RCC 7860 (cell line): Measurements from ENCODE around the gene ACBD4.

Experiments
- DNase-seq: peaks from one replicate; pipeline ENCODE4 v3.0.0-alpha.2; 2015; ENCODE audit warnings: low spot score
- FAIRE-seq: peaks from 2 replicates; lab custom pipeline; 2012; peaks lifted over from hg19 to GRCh38; lab: Jason Lieb, UNC

The ACBD4 gene

DNA sequence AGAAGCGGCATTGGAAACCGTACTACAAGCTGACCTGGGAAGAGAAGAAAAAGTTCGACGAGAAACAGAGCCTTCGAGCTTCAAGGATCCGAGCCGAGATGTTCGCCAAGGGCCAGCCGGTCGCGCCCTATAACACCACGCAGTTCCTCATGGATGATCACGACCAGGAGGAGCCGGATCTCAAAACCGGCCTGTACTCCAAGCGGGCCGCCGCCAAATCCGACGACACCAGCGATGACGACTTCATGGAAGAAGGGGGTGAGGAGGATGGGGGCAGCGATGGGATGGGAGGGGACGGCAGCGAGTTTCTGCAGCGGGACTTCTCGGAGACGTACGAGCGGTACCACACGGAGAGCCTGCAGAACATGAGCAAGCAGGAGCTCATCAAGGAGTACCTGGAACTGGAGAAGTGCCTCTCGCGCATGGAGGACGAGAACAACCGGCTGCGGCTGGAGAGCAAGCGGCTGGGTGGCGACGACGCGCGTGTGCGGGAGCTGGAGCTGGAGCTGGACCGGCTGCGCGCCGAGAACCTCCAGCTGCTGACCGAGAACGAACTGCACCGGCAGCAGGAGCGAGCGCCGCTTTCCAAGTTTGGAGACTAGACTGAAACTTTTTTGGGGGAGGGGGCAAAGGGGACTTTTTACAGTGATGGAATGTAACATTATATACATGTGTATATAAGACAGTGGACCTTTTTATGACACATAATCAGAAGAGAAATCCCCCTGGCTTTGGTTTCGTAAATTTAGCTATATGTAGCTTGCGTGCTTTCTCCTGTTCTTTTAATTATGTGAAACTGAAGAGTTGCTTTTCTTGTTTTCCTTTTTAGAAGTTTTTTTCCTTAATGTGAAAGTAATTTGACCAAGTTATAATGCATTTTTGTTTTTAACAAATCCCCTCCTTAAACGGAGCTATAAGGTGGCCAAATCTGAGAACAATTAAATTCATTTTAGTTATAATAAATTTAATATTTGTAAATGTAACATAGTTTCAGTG, 14.5 kb downstream of the ACBD4 start:
- DNase-seq, result peak; percentile 38
- no peak for FAIRE-seq

DNA sequence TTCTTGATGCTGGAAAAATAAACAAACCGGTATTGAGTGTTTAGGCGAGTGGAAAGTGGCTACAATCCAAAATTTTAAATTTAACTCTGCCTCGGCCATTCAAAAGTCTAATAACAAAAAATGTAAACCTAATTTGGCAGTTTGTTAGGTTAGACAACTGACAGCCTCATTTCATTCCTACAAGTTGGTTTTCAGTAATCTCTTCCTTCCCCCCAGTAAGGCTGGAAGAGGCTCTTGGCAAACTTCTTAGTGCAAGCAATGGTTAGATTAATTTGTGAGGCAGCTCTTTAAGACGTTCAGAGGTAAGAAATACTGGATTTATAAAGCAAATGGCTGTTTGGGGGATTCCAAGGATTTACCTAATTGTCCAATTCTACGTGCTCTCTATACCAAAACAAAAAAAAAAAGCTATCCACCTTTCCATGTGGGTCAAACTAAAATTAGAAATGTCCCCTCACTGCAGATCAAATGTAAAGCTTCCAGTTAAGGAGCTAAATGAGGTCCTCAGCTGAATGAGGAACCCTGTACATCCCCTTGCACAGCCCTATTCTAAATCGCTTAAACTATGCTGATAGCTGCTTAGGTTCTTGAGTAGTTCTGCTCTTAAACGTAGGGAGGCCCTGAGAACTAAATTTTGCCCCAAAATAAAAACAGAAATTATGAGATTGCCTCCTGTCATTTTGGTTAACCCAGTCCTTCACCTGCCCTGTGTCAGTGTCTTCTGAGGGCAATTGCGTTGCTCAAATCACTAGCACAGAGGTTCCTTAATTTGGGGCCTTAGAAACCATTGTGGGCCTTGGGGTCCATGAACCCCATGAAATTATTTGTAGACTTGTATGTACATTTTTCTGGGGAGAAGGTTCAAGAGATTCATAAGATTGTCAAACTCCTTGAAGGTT, 15.7 kb downstream of the ACBD4 start:
- FAIRE-seq (no peak), DNase-seq (no peak)

DNA sequence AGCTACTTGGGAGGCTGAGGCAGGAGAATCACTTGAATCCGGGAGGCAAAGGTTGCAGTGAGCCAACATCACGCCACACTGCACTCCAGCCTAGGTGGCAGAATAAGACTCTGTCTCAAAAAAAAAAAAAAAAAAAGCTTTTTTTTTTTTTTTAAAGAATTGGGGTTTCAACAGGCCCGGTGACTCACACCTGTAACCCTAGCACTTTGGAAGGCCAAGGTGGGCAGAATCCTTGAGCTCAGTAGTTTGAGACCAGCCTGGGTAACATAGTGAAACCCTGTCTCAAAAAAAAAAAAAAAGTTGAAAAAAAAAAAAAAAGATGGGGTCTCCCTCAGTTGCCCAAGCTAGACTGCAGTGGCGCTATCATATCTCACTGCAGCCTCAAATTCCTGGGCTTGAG, 19.5 kb downstream of the ACBD4 start:
- DNase-seq (no peak), FAIRE-seq (no peak)

DNA sequence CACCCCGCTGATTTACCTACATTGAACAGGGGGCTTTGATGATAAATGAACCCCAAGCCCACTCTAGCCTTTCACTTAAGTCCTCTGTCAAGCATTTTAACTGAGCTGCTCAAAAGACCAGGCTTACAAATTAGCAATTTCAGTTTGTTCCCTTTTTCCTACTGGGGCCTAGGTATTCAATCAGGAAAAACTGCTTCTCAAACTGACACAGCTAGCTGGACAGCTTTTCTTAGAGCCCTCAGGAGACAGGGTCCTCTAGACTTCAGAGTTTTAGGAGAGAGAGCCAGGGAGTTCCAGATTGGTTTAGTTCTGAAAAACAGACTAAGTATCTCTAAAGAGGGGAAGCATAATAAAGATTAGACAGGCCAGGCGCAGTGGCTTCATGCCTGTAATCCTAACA, 20.0 kb downstream of the ACBD4 start:
- no peak for DNase-seq
- FAIRE-seq, result no peak

DNA sequence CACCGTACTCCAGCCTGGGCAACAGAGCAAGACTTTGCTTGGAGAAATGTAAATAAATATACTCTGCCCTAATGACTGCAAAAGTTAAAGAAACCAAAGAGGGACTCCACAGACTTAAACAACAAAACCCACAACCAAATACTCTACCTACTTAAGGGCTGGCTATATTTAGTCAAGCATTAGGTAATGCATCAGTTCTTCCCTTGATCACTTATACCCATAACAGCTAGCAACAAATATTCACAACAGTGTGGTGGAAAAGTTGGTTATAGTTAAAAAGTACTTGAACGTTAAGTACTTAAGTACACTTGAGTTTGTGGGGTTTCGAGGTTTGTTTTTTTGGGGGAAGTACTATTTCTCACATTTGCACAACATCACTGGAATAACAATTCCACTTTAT, 20.8 kb downstream of the ACBD4 start:
- DNase-seq, result no peak
- no peak for FAIRE-seq

DNA sequence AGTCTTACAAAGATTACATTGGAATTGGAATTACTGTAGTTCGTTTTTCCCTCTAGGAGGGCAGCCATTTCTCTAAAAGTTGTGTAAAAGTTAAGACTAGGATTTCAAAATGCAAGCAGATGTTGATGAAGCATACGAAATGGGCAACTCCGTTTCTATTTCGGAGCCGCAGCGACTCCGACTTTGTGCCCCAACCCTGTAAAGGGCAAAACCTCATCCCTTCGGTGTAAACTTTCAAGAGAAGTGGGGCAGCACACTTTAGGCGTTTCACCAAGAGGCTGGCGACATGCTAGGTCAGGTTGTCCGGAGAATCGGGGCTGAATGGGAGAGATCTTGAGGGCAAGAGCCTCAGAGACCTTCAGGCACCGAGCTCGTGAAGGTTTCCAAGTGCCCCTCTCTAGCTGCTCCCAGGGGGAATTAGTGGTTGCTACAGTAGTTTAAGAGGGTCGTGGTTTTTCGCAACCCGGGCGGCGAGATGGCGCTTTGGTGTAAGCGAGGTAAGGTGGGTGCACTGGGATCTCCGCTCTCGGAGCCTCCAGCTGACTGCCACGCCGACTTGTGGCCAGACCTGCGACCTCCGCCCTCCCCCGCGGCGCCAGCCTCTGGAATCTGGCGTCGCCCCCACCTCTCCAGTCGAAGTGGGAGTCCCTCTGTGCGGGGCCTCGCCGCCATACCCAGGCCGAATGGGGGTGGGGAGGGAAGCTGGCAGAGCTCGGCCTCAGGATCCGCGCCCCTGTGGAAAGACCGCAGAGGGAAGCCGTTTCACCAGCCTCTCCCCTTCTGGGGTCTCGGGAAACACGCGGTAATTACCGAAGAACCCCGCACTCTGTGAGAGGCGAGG, 25.2 kb downstream of the ACBD4 start:
- no peak for FAIRE-seq
- DNase-seq, result peak; percentile 44

DNA sequence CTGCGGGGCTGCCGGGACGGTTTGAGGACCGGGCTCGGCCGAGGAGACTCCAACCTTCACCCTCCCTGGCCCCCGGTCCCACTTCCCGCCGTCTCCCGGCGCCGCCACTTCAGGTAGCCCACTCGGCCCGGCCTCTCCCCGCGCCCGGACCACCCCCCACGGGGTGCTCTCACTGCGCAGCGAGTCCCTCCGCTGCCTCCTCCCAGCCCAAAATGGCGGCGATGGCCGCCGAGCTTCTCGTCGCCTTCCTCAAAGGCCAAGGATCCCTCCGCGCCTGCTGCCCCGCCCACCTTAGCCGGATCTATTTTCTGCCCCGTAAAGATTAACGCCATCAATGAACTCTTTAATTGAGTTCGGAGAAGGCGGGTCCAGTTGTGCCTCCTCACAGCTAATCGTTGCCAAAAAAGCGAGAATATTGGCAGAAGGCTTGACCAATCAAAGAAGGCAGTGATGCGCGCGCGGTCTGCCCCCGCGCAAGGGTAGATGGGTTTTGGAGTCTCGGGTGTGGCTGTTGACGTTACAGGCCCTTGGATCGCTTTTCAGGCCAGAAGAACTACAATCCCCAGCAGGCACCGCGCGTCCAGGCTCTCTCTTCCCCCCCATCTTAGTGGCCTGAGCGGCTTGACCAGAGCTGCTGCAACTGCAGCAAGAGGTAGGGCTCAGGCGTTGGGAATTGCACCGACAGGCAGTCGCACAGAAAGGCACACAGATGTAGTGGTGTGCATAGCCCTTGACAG, 26.0 kb downstream of the ACBD4 start, which contains the start of gene HEXIM2:
Gene HEXIM2, plus strand, starts transcription at position 588 of the 737 bp plus-strand sequence. CDS start 919 bp downstream, outside the sequence.
- FAIRE-seq (peak; percentile 92), DNase-seq (peak; percentile 99)

DNA sequence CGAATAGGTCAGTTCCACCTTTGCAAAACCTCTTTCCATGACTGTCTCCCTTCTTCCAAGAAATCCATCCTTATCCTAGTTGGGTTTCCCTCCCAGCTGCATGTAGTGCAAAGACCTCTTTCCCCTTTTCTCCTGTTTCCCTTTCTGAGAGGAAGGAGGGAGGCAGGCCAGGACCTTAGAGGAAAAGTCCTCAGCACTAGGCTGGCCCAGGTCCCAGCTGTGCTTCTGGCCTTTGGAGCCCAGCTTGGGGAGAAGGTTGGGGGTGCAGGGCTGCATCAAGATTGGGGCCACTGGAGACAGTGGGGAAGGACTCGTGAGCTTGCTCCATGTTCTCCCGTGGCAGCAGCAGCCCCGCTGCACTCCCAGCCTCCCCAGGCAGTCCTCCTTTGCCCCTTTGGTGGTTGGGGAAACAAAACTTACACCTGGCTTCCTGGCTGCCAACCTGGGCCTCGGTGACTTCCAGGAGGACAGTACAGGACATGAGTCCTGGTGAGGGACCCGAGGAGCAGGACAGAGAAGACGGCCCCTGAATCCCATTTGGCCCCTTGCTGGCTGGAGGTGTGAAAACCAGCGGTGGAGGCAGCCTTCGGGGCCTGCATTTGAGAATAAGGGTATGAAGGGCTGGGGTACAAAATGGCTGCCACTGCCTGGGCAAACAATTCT, 26.7 kb downstream of the ACBD4 start:
- DNase-seq (no peak), FAIRE-seq (no peak)

DNA sequence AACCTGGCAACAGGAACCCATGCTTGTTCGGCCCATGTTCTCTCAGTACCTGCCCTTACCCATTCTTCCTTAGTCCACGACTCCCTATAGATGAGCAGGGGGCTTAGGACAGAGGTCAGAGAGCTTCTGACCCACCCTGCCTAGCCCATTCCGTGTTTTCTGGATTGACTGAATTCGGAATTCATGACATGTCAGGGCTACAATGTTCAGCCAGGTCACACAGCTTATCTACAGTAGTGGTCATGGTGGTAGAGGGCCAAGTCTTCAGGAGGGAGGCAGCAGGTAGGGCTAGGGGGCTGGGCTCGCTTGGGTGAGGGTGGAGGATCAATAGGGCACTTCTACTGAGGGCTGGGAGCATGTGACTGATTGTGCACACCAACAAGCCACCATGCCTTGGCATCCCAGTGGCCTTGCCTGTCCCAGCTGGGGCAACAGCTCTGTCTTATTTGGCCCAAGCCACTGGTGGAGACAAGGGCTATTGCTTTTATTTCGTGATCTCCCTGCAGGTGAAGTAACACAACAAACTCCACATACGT, 29.3 kb downstream of the ACBD4 start:
- DNase-seq, result no peak
- FAIRE-seq, result no peak

DNA sequence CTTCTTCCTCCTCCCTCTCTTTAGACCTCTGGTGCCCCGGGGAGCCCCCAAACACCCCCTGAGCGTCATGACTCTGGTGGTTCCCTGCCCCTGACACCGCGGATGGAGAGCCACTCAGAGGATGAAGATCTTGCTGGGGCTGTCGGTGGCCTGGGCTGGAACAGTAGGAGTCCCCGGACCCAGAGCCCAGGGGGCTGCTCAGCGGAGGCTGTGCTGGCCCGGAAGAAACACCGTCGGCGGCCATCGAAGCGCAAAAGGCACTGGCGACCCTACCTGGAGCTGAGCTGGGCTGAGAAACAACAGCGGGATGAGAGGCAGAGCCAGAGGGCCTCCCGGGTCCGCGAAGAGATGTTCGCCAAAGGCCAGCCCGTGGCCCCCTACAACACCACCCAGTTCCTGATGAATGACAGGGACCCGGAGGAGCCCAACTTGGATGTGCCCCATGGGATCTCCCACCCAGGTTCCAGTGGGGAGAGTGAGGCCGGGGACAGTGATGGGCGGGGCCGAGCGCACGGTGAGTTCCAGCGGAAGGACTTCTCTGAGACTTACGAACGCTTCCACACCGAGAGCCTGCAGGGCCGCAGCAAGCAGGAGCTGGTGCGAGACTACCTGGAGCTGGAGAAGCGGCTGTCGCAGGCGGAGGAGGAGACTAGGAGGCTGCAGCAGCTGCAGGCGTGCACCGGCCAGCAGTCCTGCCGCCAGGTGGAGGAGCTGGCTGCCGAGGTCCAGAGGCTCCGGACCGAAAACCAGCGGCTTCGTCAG, 33.7 kb downstream of the ACBD4 start:
- DNase-seq (no peak), FAIRE-seq (no peak)

DNA sequence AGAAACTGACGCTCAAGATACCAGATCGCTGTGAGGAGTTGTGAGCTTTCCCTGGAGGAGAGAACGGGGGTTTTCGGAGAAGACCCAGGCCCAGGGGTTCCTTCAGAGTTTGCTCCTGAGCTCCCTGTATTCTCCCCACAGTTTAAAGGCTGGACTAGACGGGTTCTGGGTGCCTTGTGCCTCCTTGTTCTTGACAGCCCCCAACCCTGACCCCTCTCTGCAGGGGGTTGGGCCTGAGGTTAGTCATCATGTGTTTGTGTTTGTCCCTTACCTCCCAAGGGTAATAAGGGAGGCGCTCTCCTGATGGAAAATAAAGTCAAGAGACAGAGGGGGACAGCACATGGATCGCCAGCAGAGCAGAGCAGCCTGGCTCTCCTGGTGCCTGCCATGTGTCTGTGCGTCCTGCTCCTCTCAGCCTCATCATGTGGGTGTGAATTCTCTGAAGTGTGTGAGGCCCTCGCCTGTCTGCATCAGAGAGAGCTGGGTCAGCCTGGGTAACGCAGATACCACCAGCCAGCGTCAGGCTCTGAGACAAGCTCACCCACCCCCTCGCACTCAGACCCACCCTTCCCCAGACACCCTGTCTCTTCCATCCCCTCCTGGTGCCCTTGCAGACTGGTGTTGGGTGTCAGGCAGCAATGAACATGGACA, 34.9 kb downstream of the ACBD4 start:
- no peak for DNase-seq
- FAIRE-seq, result no peak

DNA sequence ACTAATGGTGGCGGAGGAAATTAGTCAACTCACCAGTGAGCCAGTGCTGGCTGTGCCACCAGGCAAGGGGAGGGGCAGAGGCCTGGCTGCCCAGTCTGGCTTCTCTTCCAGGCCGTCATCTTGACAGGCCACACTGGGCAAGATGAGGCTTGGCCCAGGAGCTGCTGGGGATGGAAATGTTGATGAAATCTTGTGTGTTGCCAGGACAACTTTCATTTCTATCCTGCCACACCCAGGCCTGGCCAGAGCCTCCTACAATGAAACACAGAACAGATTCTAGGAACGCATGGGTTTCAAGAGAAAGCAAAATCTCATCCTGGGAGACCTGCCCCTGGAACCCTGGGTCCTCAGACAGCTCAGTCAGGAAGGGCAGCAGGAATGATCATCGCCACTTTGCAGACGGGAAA, 35.4 kb downstream of the ACBD4 start:
- FAIRE-seq (no peak), DNase-seq (peak; percentile 55)

DNA sequence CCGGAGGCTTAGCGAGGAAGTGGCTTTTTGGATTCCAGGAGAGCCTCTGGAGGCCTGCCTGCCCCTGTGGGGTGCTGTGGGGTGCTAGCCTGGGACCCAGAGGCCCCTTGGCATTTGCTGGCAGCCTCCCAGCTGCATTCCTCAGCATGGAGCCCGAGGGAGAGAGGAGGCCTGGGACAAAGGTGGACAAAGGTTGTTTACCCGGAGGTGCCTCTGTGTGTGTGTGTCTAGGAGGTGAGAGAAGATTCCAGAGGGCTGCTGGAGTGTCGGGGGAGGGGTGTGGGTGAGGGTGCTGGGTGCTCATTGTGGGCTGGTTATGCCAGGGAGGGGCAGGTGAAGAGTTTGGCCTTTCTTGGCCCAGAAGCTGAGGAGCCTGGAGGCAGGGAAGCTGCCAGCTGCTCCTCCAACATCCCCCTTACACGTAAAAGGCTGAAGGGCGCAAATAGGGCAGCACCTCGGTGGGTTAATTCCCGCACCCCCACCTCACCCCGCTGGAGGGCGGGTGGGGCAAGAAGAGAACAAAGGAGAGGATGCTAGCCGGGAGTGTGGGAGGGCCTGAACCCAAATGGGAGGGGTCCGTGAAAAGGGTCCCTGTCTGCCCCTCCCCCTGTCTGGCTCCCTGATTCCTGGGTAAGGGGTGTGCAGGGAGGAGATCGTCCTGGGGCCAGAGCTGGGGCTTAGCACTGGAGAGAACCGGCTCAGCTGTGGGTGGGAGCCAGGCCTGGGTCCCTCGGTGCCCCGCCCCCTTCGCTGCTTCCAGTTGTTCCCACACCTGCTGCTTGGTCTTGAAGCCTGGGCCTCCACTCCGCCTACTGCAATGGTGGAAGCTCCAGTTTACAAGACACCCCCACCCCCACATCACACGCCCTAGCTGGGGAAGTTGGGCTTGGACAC, 36.1 kb downstream of the ACBD4 start:
- FAIRE-seq, result no peak
- no peak for DNase-seq

DNA sequence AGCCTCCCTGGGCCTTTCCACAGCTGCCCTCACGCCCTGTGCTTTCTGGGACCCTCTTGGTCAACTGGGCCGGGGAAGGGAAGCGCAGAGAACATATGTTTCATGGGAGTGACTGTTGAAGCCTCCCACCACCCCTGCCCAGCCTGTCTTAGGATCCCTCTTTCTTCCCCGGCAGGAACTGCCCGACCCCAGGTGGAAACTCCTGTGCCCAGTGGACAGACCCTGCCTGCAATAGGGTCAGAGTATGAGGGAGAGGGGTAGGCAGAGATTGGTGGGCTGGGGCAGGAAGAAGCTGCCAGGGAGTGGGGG, 36.7 kb downstream of the ACBD4 start:
- DNase-seq (no peak), FAIRE-seq (no peak)

DNA sequence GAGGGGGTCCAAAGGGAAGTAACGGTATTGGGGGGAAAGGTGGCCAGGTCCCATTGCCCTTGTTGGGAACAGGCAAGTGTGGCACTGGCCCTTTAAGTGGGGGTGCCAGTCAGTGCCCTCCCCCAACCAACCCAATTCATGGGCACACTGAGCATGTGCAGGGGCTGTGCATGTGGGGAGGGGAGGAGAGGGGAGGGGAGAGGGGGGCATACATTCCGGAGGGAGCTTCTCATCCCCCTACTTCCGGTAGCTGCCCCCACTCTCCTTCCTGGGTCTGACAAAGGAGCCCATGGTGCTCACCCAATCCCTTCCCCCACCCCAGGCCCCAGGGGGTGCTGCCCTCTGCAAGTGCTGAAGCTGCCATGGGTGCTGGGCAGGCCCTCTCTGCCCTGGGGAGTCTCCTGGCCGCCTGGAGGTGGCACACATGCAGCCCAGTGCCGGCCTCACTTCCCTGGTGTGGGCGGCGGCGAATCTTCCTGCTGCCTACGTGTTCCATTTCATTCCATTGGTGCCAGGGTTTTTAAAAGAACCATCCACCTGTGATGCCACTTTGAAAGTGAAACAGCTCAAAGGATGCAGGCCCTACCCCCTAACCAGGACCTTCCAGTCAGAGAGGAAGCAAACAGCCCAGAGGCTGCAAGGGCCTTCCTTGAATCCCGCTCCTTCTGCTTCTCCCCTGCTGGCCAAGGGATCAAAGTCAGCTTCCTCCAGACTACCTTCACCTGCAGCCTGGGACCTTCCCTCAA, 37.2 kb downstream of the ACBD4 start:
- FAIRE-seq (peak; percentile 8), DNase-seq (peak; percentile 85)

DNA sequence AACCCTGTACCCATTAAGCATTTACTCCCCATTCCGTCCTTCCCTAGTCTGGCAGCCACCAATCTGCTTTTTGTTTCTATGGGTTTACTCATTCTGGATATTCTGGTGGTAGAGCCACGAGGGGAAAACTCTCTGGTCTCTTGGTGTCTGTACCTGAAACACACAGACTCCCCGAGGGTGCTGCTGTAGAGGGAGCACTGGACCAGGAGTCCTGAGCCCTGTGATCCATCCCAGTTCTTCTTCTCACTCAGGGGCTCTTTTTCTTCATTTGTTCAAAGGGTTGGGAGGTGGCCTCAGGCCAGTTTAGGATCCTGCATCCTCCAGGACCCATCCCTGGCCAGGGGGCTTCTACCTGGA, 40.2 kb downstream of the ACBD4 start:
- FAIRE-seq, result no peak
- no peak for DNase-seq
